GM06990 (cell line): ENCODE results near the gene GFAP.
A peak's percentile ranks its signal among the peaks of the same experiment; 100 is the strongest.

ENCODE experiments used
- DNase-seq: peaks from one replicate; pipeline ENCODE4 v3.0.0-alpha.2; 2011; ENCODE audit not compliant: insufficient read length; ENCODE audit errors: extremely low read depth
- H3K27me3 ChIP-seq: replicated peaks from 2 replicates; pipeline ENCODE4 v1.6.0; 2011; ENCODE audit warnings: low read length; ENCODE audit not compliant: control insufficient read depth, insufficient read depth
- H3K36me3 ChIP-seq: 2 replicates; pipeline ENCODE4 v1.5.1; 2011; ENCODE audit warnings: low read length; ENCODE audit not compliant: control insufficient read depth, insufficient read depth
- H3K4me3 ChIP-seq: replicated peaks from 2 replicates; pipeline ENCODE4 v1.5.1; 2011; ENCODE audit warnings: low read depth, mild to moderate bottlenecking, control low read depth, low read length
- CTCF ChIP-seq: IDR thresholded peaks from 2 replicates; pipeline ENCODE4 v1.5.1; 2011; ENCODE audit warnings: low read length, control low read depth, mild to moderate bottlenecking, inconsistent platforms; ENCODE audit not compliant: insufficient read depth, poor library complexity, severe bottlenecking

GFAP gene

GRCh38 chr17:44887016-44887415, 28.3 kb downstream of the GFAP start:
- H3K36me3 ChIP-seq: peaks cover 18% of the 10 kb centered on the region
- no peak for DNase-seq
- no peak for TF ChIP-seq CTCF
- no peaks in the 10 kb centered on the region for H3K27me3 ChIP-seq
- H3K4me3 ChIP-seq: no peak overlapping the region

GRCh38 chr17:44884941-44885340, 30.4 kb downstream of the GFAP start:
- TF ChIP-seq CTCF: no peak
- H3K36me3 ChIP-seq: peaks cover 23% of the 10 kb centered on the region
- H3K27me3 ChIP-seq: no peaks in the 10 kb centered on the region
- no peak for DNase-seq
- no peak overlapping the region for H3K4me3 ChIP-seq

GRCh38 chr17:44881145-44881544, 34.2 kb downstream of the GFAP start:
- Histone ChIP-seq H3K4me3 (no peak overlapping the region), H3K36me3 (peaks cover 24% of the 10 kb centered on the region), H3K27me3 (no peaks in the 10 kb centered on the region)
- no peak for TF ChIP-seq CTCF
- DNase-seq: no peak

GRCh38 chr17:44880062-44880461, 35.2 kb downstream of the GFAP start:
- Histone ChIP-seq H3K4me3 (no peak overlapping the region), H3K27me3 (no peaks in the 10 kb centered on the region), H3K36me3 (peaks cover 28% of the 10 kb centered on the region)
- no peak for TF ChIP-seq CTCF
- no peak for DNase-seq

GRCh38 chr17:44879376-44879775, 35.9 kb downstream of the GFAP start:
- Histone ChIP-seq H3K36me3 (peaks cover 24% of the 10 kb centered on the region), H3K4me3 (no peak overlapping the region), H3K27me3 (no peaks in the 10 kb centered on the region)
- no peak for DNase-seq
- TF ChIP-seq CTCF: no peak

- DNase-seq: no peak
- peak; percentile 51 for TF ChIP-seq CTCF
- Histone ChIP-seq H3K27me3 (no peaks in the 10 kb centered on the region), H3K36me3 (peaks cover 24% of the 10 kb centered on the region), H3K4me3 (no peak overlapping the region)
Measured at GRCh38 chr17:44878627-44879221, 36.6 kb downstream of the GFAP start.
